HG03342 (cell line): ENCODE results near the gene CPEB1.
"Not testable (repeated sequence)": the region's sequence is repeated elsewhere in the genome, so short reads cannot be mapped to it uniquely, and the experiment has no call there.

ENCODE experiments used
- ATAC-seq: cut with Tn5 transposase; IDR thresholded peaks from one replicate; pipeline ENCODE4 v1.9.1; 2021; ENCODE audit warnings: mild to moderate bottlenecking, moderate library complexity; ENCODE audit not compliant: unreplicated experiment

The CPEB1 gene

DNA sequence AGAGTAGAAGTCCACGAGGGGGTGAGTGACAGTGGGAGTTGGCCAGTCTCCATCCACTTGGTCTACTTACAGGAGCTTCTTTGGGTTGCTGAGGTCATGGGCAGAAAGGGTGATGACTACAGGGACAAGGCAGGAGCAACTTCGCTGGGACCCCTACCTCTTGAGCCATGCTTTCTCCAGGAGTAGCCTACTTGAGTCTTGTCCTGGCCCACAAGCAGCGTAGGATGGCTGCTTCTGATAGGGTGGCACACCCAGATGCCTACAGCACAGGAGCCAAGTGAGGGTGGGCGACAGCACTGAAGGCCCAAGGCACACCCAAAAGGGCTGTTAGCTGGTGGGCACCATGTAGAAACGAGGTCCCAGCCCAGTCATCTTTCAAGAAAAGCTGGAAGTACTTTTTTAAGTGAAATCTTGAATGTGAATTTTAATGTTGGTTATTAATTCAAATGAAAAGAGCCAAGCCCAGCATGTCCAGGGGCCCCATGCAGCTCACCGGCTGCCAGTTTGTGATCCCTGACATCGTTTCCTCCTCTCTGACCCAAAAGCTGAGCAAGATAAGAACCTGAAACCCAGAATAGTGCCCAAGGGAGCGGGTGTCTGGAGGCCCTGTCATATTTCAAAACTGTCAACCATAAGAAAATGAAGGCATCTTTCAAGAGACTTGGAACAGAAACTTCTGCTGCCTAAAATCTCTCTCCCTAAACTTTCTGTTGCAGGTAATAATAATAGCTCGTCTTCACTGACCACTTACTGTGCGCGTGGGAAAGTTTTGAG, 2.2 kb upstream of the CPEB1 start:
- no peak for ATAC-seq

- ATAC-seq = no peak
These were observed 1.3 kb upstream of the CPEB1 start for GRCh38 chr15:82648257-82649103.

DNA sequence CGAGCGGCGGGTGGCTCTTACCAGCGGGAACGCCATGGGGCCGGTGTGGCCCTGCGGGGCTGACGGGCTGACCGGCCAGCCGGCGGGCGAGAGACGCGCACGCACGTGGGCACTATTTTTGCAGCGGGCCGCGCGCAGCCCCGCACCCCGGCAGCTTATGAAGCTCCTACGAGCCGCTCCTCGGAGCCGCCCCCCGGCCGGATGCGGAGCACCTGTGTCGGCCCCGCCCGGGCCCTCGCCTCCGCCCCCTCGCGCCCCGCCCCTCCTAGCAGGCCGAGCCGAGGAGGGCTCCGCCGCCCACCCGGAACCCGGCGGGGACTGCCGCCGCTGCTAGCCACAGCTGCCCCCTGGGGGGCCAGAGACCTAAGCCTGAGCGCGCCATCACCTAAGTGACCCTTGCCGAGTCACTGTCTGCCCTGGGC, 683 bp upstream of the CPEB1 start:
- ATAC-seq = no peak

GRCh38 chr15:82646250-82647044, 716 bp downstream of the CPEB1 start:
- ATAC-seq = no peak

GRCh38 chr15:82644967-82645852, 2.0 kb downstream of the CPEB1 start:
- ATAC-seq = not testable (repeated sequence)

DNA sequence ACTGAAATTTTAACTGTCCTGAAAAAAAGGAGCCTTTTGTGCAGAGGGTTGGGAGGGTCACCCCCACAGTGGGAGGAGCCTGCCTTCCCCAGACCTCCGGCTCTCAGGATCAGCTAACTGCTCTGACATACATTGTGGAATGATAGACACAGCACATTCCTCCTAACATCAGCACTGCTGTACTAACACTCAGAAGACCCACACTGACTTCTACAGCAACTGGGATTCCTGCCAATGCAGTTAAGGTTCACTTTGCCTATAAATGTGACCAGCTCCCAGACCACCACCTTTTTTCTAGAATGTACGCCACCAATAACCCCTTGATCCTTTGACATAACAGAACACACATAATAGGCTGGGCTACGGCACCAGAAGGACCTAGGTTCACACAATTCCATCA, 3.2 kb downstream of the CPEB1 start:
- no peak for ATAC-seq

- no peak for ATAC-seq
These were observed 4.5 kb downstream of the CPEB1 start for GRCh38 chr15:82642656-82643055.

DNA sequence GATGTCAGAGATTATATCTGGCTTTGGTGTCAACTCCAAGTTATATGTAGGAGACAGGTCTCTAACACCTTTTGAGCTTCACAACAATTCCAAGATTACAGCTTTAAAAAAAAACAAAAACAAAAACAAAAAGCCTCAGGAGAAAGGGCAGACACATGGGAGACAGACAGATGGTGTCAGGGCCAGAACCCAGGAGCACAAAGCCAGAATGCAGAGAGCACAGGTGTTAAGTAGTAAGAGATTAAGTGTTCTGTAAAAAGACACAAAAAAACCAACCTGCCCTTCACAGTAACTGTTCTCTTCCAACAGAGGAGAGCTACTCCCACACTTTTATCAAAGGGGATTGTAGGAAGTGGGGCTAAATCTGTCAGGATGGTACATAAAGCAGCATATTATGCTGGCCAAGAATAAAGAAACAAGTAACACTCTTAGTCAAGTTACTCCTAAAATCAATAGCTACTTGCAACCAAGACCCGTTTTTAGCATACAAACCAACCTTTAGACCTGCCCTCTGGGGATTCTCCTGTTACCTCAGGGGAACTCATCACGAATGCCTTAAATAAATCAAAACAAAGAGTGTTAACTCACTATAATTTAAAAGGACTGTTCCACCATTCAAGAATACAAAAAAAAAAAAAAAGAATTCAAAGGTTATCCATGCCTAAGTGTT, 5.9 kb downstream of the CPEB1 start:
- no peak for ATAC-seq

- ATAC-seq = no peak
These were observed 6.5 kb downstream of the CPEB1 start for GRCh38 chr15:82640672-82641071.

DNA sequence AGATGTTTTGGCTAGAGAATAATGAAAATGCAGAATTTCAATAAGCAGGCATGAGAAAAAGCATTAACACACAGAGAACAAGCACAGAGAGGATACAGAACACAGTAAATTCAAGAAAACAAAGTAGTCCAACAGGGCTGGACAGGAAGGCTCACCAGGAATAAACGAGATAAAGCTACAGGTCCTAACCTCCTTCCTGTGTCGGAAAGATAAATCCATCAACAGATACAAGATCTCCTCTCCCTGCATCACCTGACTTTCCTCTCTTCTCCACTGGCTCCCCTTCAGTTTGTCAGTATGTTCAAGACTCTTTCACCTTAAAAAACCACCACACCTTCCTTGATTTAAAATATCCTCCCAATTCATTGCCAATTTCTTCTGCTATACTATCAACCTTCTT, 11.4 kb downstream of the CPEB1 start:
- no peak for ATAC-seq

DNA sequence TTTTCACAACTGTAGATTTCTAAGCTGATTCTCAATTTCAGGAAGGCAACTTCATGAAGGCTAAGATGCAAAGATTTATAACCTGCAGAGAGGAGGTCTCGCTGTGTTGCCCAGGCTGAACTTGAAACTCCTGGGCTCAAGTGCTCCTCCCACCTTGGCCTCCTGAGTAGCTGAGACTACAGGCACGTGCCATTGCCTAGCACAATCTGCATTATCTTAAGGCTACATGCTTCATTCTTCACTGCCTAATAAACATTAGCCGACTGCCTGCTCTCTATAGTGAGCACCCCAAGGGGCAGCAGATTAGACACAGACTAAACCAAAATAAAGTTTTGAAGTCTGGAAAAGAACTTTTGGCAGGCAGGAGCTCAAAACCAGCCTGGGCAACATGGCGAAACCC, 17.1 kb downstream of the CPEB1 start:
- no peak for ATAC-seq

- no peak for ATAC-seq
These were observed 22.0 kb downstream of the CPEB1 start for GRCh38 chr15:82625136-82625535.

DNA sequence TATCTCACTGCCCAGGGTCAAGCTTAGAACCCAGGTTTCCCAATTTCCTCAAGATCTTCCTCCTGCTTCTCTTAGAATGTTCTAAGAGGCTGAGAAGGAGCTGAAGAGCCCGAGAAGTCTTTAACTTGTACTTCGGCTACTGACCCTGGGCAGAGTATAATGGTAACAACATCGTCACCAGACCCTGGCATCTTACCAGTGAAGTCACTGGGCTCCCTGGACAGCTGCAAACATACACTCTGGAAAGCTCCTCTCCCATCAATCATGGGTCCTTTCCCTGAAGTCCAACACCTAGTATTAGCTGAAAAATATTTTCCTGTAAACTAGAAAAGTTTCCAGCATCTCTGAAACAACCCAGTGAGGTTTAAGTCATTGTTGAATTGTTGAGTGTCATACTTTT, 22.7 kb downstream of the CPEB1 start:
- ATAC-seq = no peak

- no peak for ATAC-seq
These were observed 23.2 kb downstream of the CPEB1 start for GRCh38 chr15:82624008-82624407.

GRCh38 chr15:82621970-82622369, 25.2 kb downstream of the CPEB1 start:
- ATAC-seq = no peak

GRCh38 chr15:82613747-82614146, 33.4 kb downstream of the CPEB1 start:
- ATAC-seq = no peak

DNA sequence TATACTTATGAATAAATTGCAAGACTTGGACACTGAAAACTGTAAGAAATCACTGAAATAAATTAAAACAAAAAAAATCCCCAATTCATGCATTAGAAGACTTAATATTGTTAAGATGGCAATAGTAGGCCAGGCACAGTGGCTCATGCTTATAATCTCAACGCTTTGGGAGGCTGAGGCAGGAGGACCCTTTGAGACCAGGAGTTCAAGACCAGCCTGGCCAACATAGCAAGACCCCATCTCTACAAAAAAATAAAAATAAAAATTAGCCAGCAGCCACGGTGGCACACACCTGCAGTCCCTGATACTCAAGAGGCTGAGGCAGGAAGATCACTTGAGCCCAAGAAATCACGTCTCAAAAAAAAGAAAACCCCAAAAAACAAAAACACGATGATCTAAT, 35.8 kb downstream of the CPEB1 start:
- ATAC-seq = no peak

- ATAC-seq = no peak
These were observed 45.0 kb downstream of the CPEB1 start for GRCh38 chr15:82602195-82602594.

GRCh38 chr15:82599862-82600261, 47.3 kb downstream of the CPEB1 start:
- no peak for ATAC-seq

DNA sequence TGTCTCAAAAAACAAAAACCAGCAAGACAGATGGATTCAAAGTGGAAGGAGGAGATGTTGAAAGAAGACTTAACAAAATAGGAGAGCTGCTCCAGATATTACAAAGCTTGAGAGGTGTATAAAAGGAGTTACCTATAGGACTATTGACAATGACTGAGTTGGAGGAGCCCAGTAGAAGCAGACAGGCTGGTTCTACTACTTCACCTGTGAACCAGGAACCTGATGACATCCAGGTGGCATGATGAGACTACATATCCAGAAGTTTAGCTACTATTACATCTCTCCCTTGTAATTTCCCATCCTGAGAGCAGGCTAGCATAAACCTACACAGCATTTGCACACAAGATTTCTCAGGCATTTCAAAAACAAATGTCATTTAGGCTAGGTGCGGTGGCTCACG, 49.3 kb downstream of the CPEB1 start:
- no peak for ATAC-seq
